C4-2B (cell line): ENCODE results near the gene CTDSPL.

Source experiments
- H3K27ac ChIP-seq: fragments of 450-650 bp; 2 replicates; pipeline ENCODE4 v1.5.1; 2017
- ZFX ChIP-seq: fragments of 450-650 bp; IDR thresholded peaks from 2 replicates; pipeline ENCODE4 v1.6.1; 2017
- TF ChIP-seq, protein P1 (sequence below): fragments of 450-650 bp; conservative IDR thresholded peaks from 2 replicates; pipeline ENCODE4 v1.5.1; 2017; ENCODE audit warnings: mild to moderate bottlenecking

Gene CTDSPL

GRCh38 chr3:37953707-37954394, 92.2 kb downstream of the CTDSPL start:
- no peak for TF ChIP-seq ZFX
- TF ChIP-seq, protein P1, sequence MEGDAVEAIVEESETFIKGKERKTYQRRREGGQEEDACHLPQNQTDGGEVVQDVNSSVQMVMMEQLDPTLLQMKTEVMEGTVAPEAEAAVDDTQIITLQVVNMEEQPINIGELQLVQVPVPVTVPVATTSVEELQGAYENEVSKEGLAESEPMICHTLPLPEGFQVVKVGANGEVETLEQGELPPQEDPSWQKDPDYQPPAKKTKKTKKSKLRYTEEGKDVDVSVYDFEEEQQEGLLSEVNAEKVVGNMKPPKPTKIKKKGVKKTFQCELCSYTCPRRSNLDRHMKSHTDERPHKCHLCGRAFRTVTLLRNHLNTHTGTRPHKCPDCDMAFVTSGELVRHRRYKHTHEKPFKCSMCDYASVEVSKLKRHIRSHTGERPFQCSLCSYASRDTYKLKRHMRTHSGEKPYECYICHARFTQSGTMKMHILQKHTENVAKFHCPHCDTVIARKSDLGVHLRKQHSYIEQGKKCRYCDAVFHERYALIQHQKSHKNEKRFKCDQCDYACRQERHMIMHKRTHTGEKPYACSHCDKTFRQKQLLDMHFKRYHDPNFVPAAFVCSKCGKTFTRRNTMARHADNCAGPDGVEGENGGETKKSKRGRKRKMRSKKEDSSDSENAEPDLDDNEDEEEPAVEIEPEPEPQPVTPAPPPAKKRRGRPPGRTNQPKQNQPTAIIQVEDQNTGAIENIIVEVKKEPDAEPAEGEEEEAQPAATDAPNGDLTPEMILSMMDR: no peak
- no peak overlapping the region for H3K27ac ChIP-seq

GRCh38 chr3:37954881-37955280, 93.2 kb downstream of the CTDSPL start:
- H3K27ac ChIP-seq: no peak overlapping the region
- TF ChIP-seq ZFX: no peak
- TF ChIP-seq, protein P1: no peak

GRCh38 chr3:37955918-37956707, 94.4 kb downstream of the CTDSPL start:
- TF ChIP-seq, protein P1: no peak
- TF ChIP-seq ZFX: no peak
- no peak overlapping the region for H3K27ac ChIP-seq

GRCh38 chr3:37956723-37957538, 95.3 kb downstream of the CTDSPL start:
- H3K27ac ChIP-seq: no peak overlapping the region
- TF ChIP-seq ZFX: no peak
- TF ChIP-seq, protein P1: no peak

- H3K27ac ChIP-seq: no peak overlapping the region
- TF ChIP-seq, protein P1: no peak
- TF ChIP-seq ZFX: no peak
Observed at GRCh38 chr3:37957539-37957936, 95.9 kb downstream of the CTDSPL start.

- H3K27ac ChIP-seq: peak overlapping the region; percentile 68
- TF ChIP-seq, protein P1: no peak
- no peak for TF ChIP-seq ZFX
Observed at GRCh38 chr3:37961622-37962431, 100.1 kb downstream of the CTDSPL start.
